ENCODE measurements around the gene CPNE9.

CPNE9 gene

GRCh38 chr3:9712415-9712814, 8.8 kb downstream of the CPNE9 start:
- TF ChIP-seq, protein P1, sequence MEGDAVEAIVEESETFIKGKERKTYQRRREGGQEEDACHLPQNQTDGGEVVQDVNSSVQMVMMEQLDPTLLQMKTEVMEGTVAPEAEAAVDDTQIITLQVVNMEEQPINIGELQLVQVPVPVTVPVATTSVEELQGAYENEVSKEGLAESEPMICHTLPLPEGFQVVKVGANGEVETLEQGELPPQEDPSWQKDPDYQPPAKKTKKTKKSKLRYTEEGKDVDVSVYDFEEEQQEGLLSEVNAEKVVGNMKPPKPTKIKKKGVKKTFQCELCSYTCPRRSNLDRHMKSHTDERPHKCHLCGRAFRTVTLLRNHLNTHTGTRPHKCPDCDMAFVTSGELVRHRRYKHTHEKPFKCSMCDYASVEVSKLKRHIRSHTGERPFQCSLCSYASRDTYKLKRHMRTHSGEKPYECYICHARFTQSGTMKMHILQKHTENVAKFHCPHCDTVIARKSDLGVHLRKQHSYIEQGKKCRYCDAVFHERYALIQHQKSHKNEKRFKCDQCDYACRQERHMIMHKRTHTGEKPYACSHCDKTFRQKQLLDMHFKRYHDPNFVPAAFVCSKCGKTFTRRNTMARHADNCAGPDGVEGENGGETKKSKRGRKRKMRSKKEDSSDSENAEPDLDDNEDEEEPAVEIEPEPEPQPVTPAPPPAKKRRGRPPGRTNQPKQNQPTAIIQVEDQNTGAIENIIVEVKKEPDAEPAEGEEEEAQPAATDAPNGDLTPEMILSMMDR (IDR thresholded peaks at IDR 0.05; ENCODE audit: low read depth, low read length) = no peak
- DNase-seq (ENCODE audit: low read depth in 2 of 2) = no peak
- no peak overlapping the region for H3K4me3 ChIP-seq (replicated peaks in 1 of 2; ENCODE audit: low read depth in 2 of 2, low read length in 2 of 2)

- no peak overlapping the region for H3K4me3 ChIP-seq (replicated peaks in 1 of 2; ENCODE audit: low read depth in 2 of 2, low read length in 2 of 2)
- DNase-seq (ENCODE audit: low read depth in 2 of 2) = no peak
- TF ChIP-seq, protein P1 (IDR thresholded peaks at IDR 0.05; ENCODE audit: low read depth, low read length) = no peak
Measured at GRCh38 chr3:9713142-9713541, 9.5 kb downstream of the CPNE9 start.

DNA sequence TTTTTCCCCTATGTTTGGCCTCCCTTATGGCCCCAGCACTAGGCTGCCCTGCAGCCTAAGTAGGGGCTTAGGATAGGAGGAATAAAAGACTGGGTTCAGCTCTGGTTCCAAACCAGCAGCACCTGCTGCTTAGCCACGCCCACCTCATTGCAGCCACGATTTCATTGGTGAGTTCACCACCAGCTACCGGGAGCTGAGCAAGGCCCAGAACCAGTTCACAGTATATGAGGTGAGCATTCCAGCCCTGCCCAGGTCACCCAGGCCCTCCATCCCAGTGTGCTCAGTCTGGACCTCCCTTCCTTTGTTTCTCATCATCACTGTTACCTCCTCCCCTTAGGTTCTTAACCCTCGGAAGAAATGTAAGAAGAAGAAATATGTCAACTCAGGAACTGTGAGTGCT, 11.5 kb downstream of the CPNE9 start:
- TF ChIP-seq, protein P1 (IDR thresholded peaks at IDR 0.05; ENCODE audit: low read depth, low read length) = no peak
- H3K4me3 ChIP-seq (replicated peaks in 1 of 2; ENCODE audit: low read depth in 2 of 2, low read length in 2 of 2) = no peak overlapping the region
- no peak for DNase-seq (ENCODE audit: low read depth in 2 of 2)

DNA sequence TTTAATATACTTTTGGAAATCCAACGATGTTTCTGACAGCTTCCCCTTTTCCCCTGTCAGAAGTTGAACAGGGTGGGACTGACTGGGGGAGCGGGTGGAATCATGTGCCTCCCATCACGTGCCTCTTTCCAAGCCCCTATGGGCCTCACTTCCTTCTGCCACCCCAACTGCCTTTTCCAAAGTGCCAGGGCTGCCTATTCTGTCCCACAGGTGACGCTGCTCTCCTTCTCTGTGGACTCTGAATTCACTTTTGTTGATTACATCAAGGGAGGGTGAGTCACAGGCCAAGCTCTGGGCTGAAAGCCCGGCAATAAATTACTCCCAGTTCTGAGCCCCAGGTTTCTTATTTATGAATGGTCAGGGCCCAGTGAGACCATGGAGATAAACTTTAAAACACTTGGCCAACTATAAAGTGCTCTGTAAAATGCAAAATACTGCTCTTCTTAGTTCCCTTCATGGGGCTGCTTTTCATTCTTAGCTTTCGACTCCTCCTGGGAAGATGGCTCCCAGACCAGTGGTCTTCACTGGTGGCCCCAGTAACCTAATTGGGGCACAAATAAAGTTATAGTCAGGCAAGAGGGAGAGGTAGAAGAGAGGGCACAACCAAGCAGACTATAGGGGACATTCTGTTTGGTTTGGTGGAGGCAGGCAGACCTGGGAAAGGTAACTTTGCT, 12.3 kb downstream of the CPNE9 start:
- peak; percentile 93 for DNase-seq (ENCODE audit: low read depth in 2 of 2)
- H3K4me3 ChIP-seq (replicated peaks in 1 of 2; ENCODE audit: low read depth in 2 of 2, low read length in 2 of 2) = no peak overlapping the region
- TF ChIP-seq, protein P1 (IDR thresholded peaks at IDR 0.05; ENCODE audit: low read depth, low read length) = peak; percentile 97

DNA sequence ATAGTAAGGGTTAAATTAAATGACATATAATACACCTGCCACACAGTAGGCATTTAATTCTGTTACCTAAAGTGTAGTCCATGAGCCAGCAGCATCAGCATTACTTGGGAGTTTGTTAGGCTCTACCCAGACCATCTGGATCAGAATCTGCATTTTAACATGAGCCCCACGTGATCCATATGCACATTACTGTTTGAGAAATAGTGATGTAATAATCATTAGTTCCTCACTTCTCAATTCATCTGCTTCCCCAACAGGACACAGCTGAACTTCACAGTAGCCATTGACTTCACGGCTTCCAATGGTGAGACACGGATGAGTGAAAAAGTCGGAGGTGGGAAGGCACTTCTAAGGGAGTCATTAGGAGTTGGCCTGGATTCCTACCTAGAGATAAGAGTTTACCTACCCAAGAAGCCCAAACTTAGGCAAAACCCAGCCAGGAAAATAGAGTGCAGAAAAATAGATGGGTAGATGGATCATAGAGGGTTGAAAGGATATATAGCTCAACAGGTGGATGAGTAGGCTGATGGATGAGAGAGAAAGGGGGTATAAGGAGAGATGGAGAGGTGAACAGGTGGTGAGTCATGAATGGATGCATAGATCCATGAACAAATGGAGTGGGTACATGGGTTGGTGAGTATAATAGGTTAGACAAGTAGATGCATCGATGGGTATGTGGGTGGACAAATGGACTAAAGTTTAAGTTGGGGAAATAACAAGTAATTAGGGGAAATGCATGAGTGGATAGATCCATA, 13.3 kb downstream of the CPNE9 start:
- no peak for DNase-seq (ENCODE audit: low read depth in 2 of 2)
- TF ChIP-seq, protein P1 (IDR thresholded peaks at IDR 0.05; ENCODE audit: low read depth, low read length) = no peak

DNA sequence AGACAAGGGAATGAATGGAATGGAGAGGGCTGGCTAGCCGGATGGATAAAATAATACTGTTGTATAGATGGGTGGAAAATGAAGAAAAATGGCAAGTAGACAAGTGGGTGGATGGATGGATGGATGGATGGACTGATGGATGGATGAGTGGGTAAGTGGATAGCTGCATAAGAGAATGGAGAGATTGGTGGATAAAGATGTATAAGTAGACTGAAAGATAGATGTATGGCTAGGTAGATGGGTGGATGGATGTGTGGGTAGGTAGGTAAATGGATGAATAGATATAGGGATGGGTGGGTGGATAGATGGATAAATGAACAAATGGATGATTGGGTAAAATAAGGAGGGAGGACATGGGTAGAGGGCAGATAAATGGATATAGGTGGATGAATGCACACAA, 13.9 kb downstream of the CPNE9 start:
- no peak overlapping the region for H3K4me3 ChIP-seq (replicated peaks in 1 of 2; ENCODE audit: low read depth in 2 of 2, low read length in 2 of 2)
- no peak for DNase-seq (ENCODE audit: low read depth in 2 of 2)
- TF ChIP-seq, protein P1 (IDR thresholded peaks at IDR 0.05; ENCODE audit: low read depth, low read length) = no peak

More for the DNA sequence above, 13.3 kb downstream of the CPNE9 start:
- H3K4me3 ChIP-seq (replicated peaks in 1 of 2; ENCODE audit: low read depth in 2 of 2, low read length in 2 of 2) = no peak overlapping the region
